K562 (cell line): Measurements from ENCODE around the gene PEX11B. TPM values are rescaled to one million over a fixed set of nuclear protein-coding genes. Genes with fewer than 3 reads are reported as not detected.

Experiments
- BRD9 ChIP-seq: fragments of 450-650 bp; IDR thresholded peaks from 2 replicates; pipeline ENCODE4 v1.6.1; 2018; ENCODE audit warnings: low read depth; ENCODE audit not compliant: partially characterized antibody
- CTBP1 ChIP-seq: fragments of 450-650 bp; IDR thresholded peaks from 2 replicates; pipeline ENCODE4 v1.6.1; 2016; ENCODE audit warnings: borderline replicate concordance
- CXXC5 ChIP-seq: fragments of 250-450 bp; sonication (Bioruptor Pico); IDR thresholded peaks from 2 replicates; pipeline ENCODE4 v1.8.0; 2022; ENCODE audit warnings: inconsistent platforms, mild to moderate bottlenecking, moderate library complexity
- ETV6 ChIP-seq, 3 experiments: fragments of 150-350 bp in 1 of 3; sonication (generic) in 1 of 3; formaldehyde crosslinking in 1 of 3; IDR thresholded peaks; 2 replicates each; pipeline versions ENCODE4 v1.6.1 to v1.8.0; 2014 to 2022; ENCODE audit warnings: borderline replicate concordance in 2 of 3, low read depth in 2 of 3, antibody characterized with exemption in 1 of 3, low read length in 1 of 3, mild to moderate bottlenecking in 1 of 3, missing genetic modification reagents in 1 of 3
- GTF2E2 ChIP-seq: fragments of 200-800 bp; sonication (Bioruptor generic); IDR thresholded peaks from 2 replicates; pipeline ENCODE4 v1.6.1; 2016; ENCODE audit warnings: missing genetic modification characterization, missing compliant biosample characterization
- MAZ ChIP-seq, 2 experiments: fragments of 450-650 bp in 1 of 2; sonication (generic) in 1 of 2; formaldehyde crosslinking; IDR thresholded peaks in 1 of 2; conservative IDR thresholded peaks in 1 of 2; 2 replicates each; pipeline versions ENCODE4 v1.4.0 to v1.5.0; 2020; ENCODE audit warnings: mild to moderate bottlenecking in 1 of 2, missing genetic modification reagents in 1 of 2
- NBN ChIP-seq: fragments of 450-650 bp; IDR thresholded peaks from 2 replicates; pipeline ENCODE4 v1.6.1; 2016; ENCODE audit warnings: low read depth, mild to moderate bottlenecking
- NFIC ChIP-seq: fragments of 450-650 bp; IDR thresholded peaks from 2 replicates; pipeline ENCODE4 v1.6.1; 2017; ENCODE audit warnings: mild to moderate bottlenecking, inconsistent platforms
- PRDM10 ChIP-seq: fragments of 450-650 bp; IDR thresholded peaks from 2 replicates; pipeline ENCODE4 v1.6.1; 2018; ENCODE audit not compliant: partially characterized antibody
- SP2 ChIP-seq: IDR thresholded peaks from 2 replicates; pipeline ENCODE4 v1.6.1; 2011; ENCODE audit warnings: mild to moderate bottlenecking, low read depth, low read length, moderate library complexity; ENCODE audit not compliant: poor library complexity, severe bottlenecking; ENCODE audit errors: extremely low read depth
- SUPT5H ChIP-seq: fragments of 450-650 bp; IDR thresholded peaks from 2 replicates; pipeline ENCODE4 v1.6.1; 2016
- TAF15 ChIP-seq: fragments of 200-400 bp; formaldehyde crosslinking; IDR thresholded peaks from 2 replicates; pipeline ENCODE4 v1.6.1; 2017; ENCODE audit warnings: mild to moderate bottlenecking, low read depth, low read length, moderate library complexity
- TCF3 ChIP-seq: sonication (generic); formaldehyde crosslinking; IDR thresholded peaks from 2 replicates; pipeline ENCODE4 v1.4.0; 2020; ENCODE audit warnings: mild to moderate bottlenecking, missing genetic modification reagents
- ZNF395 ChIP-seq: fragments of 200-800 bp; sonication (Bioruptor generic); IDR thresholded peaks from 2 replicates; pipeline ENCODE4 v1.6.1; 2017; ENCODE audit warnings: missing genetic modification characterization, missing compliant biosample characterization
- polyA plus RNA-seq, 8 experiments: library from polyadenylated mRNA; depleted of rRNA in 4 of 8; stranded (reverse) in 5 of 8; unstranded in 3 of 8; fragments of >200 nt; fragmentation: Nextera tagmentation in 2 of 8; fragmentation: Illumina TruSeq in 1 of 8; extraction: Ambion mirVana in 2 of 8; extraction: Trizol in 1 of 8; gene quantifications; 2 replicates each; pipeline versions ENCODE4 v1.2.1 to v1.2.3, GENCODE V29; 2011 to 2014; ENCODE audit warnings: inconsistent platforms in 1 of 8, missing spikeins in 1 of 8
- total RNA-seq, 7 experiments: library from RNA; depleted of rRNA in 6 of 7; stranded (reverse); fragments of >200 nt in 6 of 7; fragmentation: Illumina TruSeq in 2 of 7; extraction: Trizol in 2 of 7; gene quantifications; 2 replicates each; pipeline versions ENCODE4 v1.2.1 to v1.2.3, GENCODE V29; 2011 to 2021; ENCODE audit warnings: low replicate concordance in 1 of 7
- TF ChIP-seq, protein P1 (sequence below): sonication (generic); formaldehyde crosslinking; IDR thresholded peaks from 2 replicates; pipeline ENCODE4 v1.8.1; 2023; ENCODE audit warnings: mild to moderate bottlenecking, missing genetic modification reagents
- TF ChIP-seq, protein P2 (sequence below): IDR thresholded peaks from 3 replicates; pipeline ENCODE4 v1.6.1; 2011; ENCODE audit warnings: borderline replicate concordance, mild to moderate bottlenecking, moderate library complexity; ENCODE audit not compliant: insufficient read length; ENCODE audit errors: extremely low read depth

The PEX11B gene
- total and polyA plus RNA-seq, 9 of the 15 experiments (the other 6 are each of a cell fraction or from before 2014, with no cell fraction given) = 13.2 to 60.0 (median 21.7) TPM

- TF ChIP-seq NFIC (0 out of 2 replicates have a peak, but pooled peaks have one; percentile 36), CTBP1 (peak; percentile 44; the same call in 1 of the 2 replicates), NBN (peak; percentile 48; the same call in 1 of the 2 replicates), SP2 (peak; percentile 15), CXXC5 (CRISPR knock-in tag) (peak; percentile 72), BRD9 (peak; percentile 27), ETV6 (IDR thresholded peaks at IDR 0.05; ENCODE audit: borderline replicate concordance in 1 of 2, low read depth in 2 of 2, low read length in 1 of 2) (peak in 1 of 2 experiments; percentile 31; a peak in 1 of 4 replicates), ETV6 (CRISPR knock-in tag; IDR thresholded peaks at IDR 0.05; ENCODE audit: borderline replicate concordance) (no peak), TCF3 (peak; percentile 7; the same call in 1 of the 2 replicates), TAF15 (no peak), ZNF395 (CRISPR knock-in tag) (no peak), SUPT5H (peak; percentile 94), MAZ (CRISPR knock-in tag; conservative IDR thresholded peaks at IDR 0.05 in 1 of 2, IDR thresholded peaks at IDR 0.05 in 1 of 2) (peak; percentile 56 to 83; a peak in 3 of 4 replicates), PRDM10 (peak; percentile 54), GTF2E2 (peak; percentile 89)
- TF ChIP-seq, protein P1, sequence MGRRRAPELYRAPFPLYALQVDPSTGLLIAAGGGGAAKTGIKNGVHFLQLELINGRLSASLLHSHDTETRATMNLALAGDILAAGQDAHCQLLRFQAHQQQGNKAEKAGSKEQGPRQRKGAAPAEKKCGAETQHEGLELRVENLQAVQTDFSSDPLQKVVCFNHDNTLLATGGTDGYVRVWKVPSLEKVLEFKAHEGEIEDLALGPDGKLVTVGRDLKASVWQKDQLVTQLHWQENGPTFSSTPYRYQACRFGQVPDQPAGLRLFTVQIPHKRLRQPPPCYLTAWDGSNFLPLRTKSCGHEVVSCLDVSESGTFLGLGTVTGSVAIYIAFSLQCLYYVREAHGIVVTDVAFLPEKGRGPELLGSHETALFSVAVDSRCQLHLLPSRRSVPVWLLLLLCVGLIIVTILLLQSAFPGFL (CRISPR knock-in tag) = no peak
- TF ChIP-seq, protein P2, sequence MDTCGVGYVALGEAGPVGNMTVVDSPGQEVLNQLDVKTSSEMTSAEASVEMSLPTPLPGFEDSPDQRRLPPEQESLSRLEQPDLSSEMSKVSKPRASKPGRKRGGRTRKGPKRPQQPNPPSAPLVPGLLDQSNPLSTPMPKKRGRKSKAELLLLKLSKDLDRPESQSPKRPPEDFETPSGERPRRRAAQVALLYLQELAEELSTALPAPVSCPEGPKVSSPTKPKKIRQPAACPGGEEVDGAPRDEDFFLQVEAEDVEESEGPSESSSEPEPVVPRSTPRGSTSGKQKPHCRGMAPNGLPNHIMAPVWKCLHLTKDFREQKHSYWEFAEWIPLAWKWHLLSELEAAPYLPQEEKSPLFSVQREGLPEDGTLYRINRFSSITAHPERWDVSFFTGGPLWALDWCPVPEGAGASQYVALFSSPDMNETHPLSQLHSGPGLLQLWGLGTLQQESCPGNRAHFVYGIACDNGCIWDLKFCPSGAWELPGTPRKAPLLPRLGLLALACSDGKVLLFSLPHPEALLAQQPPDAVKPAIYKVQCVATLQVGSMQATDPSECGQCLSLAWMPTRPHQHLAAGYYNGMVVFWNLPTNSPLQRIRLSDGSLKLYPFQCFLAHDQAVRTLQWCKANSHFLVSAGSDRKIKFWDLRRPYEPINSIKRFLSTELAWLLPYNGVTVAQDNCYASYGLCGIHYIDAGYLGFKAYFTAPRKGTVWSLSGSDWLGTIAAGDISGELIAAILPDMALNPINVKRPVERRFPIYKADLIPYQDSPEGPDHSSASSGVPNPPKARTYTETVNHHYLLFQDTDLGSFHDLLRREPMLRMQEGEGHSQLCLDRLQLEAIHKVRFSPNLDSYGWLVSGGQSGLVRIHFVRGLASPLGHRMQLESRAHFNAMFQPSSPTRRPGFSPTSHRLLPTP = no peak
Measured at GRCh38 chr1:145964328-145965118, 46.0 kb upstream of the PEX11B start, which contains the start of the genes ANKRD34A and POLR3GL (continued).
